HEK293 (cell line): Measurements from ENCODE around the gene MTHFD1.

Experiments used
- BCL11B ChIP-seq: fragments of 450-650 bp; formaldehyde crosslinking; IDR thresholded peaks from 2 replicates; pipeline ENCODE4 v1.5.1; 2016; ENCODE audit warnings: low read depth, missing biosample characterization, missing genetic modification characterization
- KLF16 ChIP-seq: fragments of 450-650 bp; formaldehyde crosslinking; IDR thresholded peaks from 2 replicates; pipeline ENCODE4 v1.5.1; 2017; ENCODE audit warnings: missing biosample characterization, missing genetic modification characterization
- MYNN ChIP-seq: fragments of 450-650 bp; formaldehyde crosslinking; IDR thresholded peaks from 2 replicates; pipeline ENCODE4 v1.5.1; 2016; ENCODE audit warnings: missing biosample characterization, missing genetic modification characterization, borderline replicate concordance
- PRDM1 ChIP-seq: fragments of 450-650 bp; formaldehyde crosslinking; IDR thresholded peaks from 2 replicates; pipeline ENCODE4; 2016; ENCODE audit warnings: missing biosample characterization, missing genetic modification characterization
- REPIN1 ChIP-seq: fragments of 450-650 bp; formaldehyde crosslinking; IDR thresholded peaks from 2 replicates; pipeline ENCODE4 v1.5.1; 2017; ENCODE audit warnings: missing biosample characterization, missing genetic modification characterization, low read depth
- SETDB1 ChIP-seq: IDR thresholded peaks from one replicate; pipeline ENCODE4 v1.6.1; 2017; ENCODE audit warnings: mild to moderate bottlenecking, low read length, moderate library complexity, mixed read lengths; ENCODE audit not compliant: insufficient read length
- SP2 ChIP-seq: fragments of 450-650 bp; formaldehyde crosslinking; IDR thresholded peaks from 2 replicates; pipeline ENCODE4 v1.5.1; 2016; ENCODE audit warnings: missing biosample characterization, missing genetic modification characterization
- SP3 ChIP-seq: fragments of 450-650 bp; formaldehyde crosslinking; IDR thresholded peaks from 2 replicates; pipeline ENCODE4 v1.5.1; 2016; ENCODE audit warnings: missing biosample characterization, missing genetic modification characterization
- TRIM28 ChIP-seq: IDR thresholded peaks from 2 replicates; pipeline ENCODE4 v1.6.1; 2011; ENCODE audit warnings: low read length, control low read depth, borderline replicate concordance
- YY2 ChIP-seq: fragments of 450-650 bp; formaldehyde crosslinking; IDR thresholded peaks from 2 replicates; pipeline ENCODE4 v1.5.1; 2016; ENCODE audit warnings: missing biosample characterization, missing genetic modification characterization
- ZBTB1 ChIP-seq: fragments of 450-650 bp; formaldehyde crosslinking; IDR thresholded peaks from 2 replicates; pipeline ENCODE4 v1.5.1; 2016; ENCODE audit warnings: missing biosample characterization, missing genetic modification characterization
- ZBTB49 ChIP-seq: fragments of 450-650 bp; formaldehyde crosslinking; IDR thresholded peaks from 2 replicates; pipeline ENCODE4 v1.5.1; 2016; ENCODE audit warnings: missing biosample characterization, missing genetic modification characterization, low read depth
- ZEB2 ChIP-seq: fragments of 450-650 bp; formaldehyde crosslinking; IDR thresholded peaks from 2 replicates; pipeline ENCODE4 v1.5.1; 2016; ENCODE audit warnings: missing biosample characterization, missing genetic modification characterization
- ZFHX2 ChIP-seq: fragments of 450-650 bp; formaldehyde crosslinking; conservative IDR thresholded peaks from 2 replicates; pipeline ENCODE4 v1.5.1; 2016; ENCODE audit warnings: missing biosample characterization, missing genetic modification characterization
- ZNF132 ChIP-seq: fragments of 450-650 bp; formaldehyde crosslinking; IDR thresholded peaks from 2 replicates; pipeline ENCODE4 v1.5.1; 2017; ENCODE audit warnings: missing biosample characterization, missing genetic modification characterization, borderline replicate concordance
- ZNF138 ChIP-seq: fragments of 450-650 bp; formaldehyde crosslinking; IDR thresholded peaks from 2 replicates; pipeline ENCODE4 v1.5.1; 2016; ENCODE audit warnings: missing biosample characterization, missing genetic modification characterization, borderline replicate concordance
- ZNF184 ChIP-seq: fragments of 450-650 bp; IDR thresholded peaks from 2 replicates; pipeline ENCODE4 v1.5.1; 2018; ENCODE audit warnings: missing biosample characterization, mild to moderate bottlenecking, missing genetic modification characterization
- ZNF211 ChIP-seq: fragments of 450-650 bp; formaldehyde crosslinking; IDR thresholded peaks from 2 replicates; pipeline ENCODE4 v1.5.1; 2016; ENCODE audit warnings: low read depth, missing biosample characterization, missing genetic modification characterization
- ZNF248 ChIP-seq: fragments of 450-650 bp; formaldehyde crosslinking; IDR thresholded peaks from 2 replicates; pipeline ENCODE4 v1.5.1; 2017; ENCODE audit warnings: missing biosample characterization, missing genetic modification characterization
- ZNF366 ChIP-seq: fragments of 450-650 bp; formaldehyde crosslinking; conservative IDR thresholded peaks from 2 replicates; pipeline ENCODE4 v1.5.1; 2016; ENCODE audit warnings: missing biosample characterization, missing genetic modification characterization
- ZNF37A ChIP-seq: fragments of 450-650 bp; IDR thresholded peaks from 2 replicates; pipeline ENCODE4 v1.5.1; 2018; ENCODE audit warnings: missing biosample characterization, missing genetic modification characterization
- ZNF391 ChIP-seq: fragments of 450-650 bp; formaldehyde crosslinking; IDR thresholded peaks from 2 replicates; pipeline ENCODE4 v1.5.1; 2016; ENCODE audit warnings: low read depth, missing biosample characterization, missing genetic modification characterization, borderline replicate concordance
- ZNF426 ChIP-seq: fragments of 450-650 bp; formaldehyde crosslinking; IDR thresholded peaks from 2 replicates; pipeline ENCODE4 v1.5.1; 2017; ENCODE audit warnings: missing biosample characterization, missing genetic modification characterization, mild to moderate bottlenecking, inconsistent platforms, moderate library complexity
- ZNF48 ChIP-seq: fragments of 450-650 bp; formaldehyde crosslinking; IDR thresholded peaks from 2 replicates; pipeline ENCODE4 v1.5.1; 2016; ENCODE audit warnings: missing biosample characterization, missing genetic modification characterization
- ZNF530 ChIP-seq: fragments of 450-650 bp; formaldehyde crosslinking; IDR thresholded peaks from 2 replicates; pipeline ENCODE4 v1.5.1; 2016; ENCODE audit warnings: low read depth, missing biosample characterization, missing genetic modification characterization
- ZNF544 ChIP-seq: fragments of 450-650 bp; formaldehyde crosslinking; IDR thresholded peaks from 2 replicates; pipeline ENCODE4 v1.5.0; 2017; ENCODE audit warnings: missing biosample characterization, missing genetic modification characterization
- ZNF571 ChIP-seq: fragments of 450-650 bp; formaldehyde crosslinking; IDR thresholded peaks from 2 replicates; pipeline ENCODE4 v1.5.0; 2017; ENCODE audit warnings: missing biosample characterization, missing genetic modification characterization
- ZNF596 ChIP-seq: fragments of 450-650 bp; IDR thresholded peaks from 2 replicates; pipeline ENCODE4 v1.5.0; 2018; ENCODE audit warnings: missing biosample characterization, mild to moderate bottlenecking, missing genetic modification characterization, moderate library complexity
- ZNF623 ChIP-seq: fragments of 450-650 bp; formaldehyde crosslinking; IDR thresholded peaks from 2 replicates; pipeline ENCODE4 v1.5.1; 2016; ENCODE audit warnings: missing biosample characterization, missing genetic modification characterization
- ZNF629 ChIP-seq: fragments of 450-650 bp; formaldehyde crosslinking; IDR thresholded peaks from 2 replicates; pipeline ENCODE4 v1.5.1; 2017; ENCODE audit warnings: missing biosample characterization, missing genetic modification characterization
- ZNF658 ChIP-seq: fragments of 450-650 bp; formaldehyde crosslinking; IDR thresholded peaks from 2 replicates; pipeline ENCODE4; 2016; ENCODE audit warnings: missing biosample characterization, missing genetic modification characterization
- ZSCAN4 ChIP-seq: fragments of 450-650 bp; formaldehyde crosslinking; IDR thresholded peaks from 2 replicates; pipeline ENCODE4 v1.5.1; 2017; ENCODE audit warnings: missing biosample characterization, missing genetic modification characterization
- ZXDB ChIP-seq: fragments of 450-650 bp; formaldehyde crosslinking; IDR thresholded peaks from 2 replicates; pipeline ENCODE4 v1.5.1; 2016; ENCODE audit warnings: missing biosample characterization, missing genetic modification characterization
- TF ChIP-seq, protein P1 (sequence below): fragments of 450-650 bp; formaldehyde crosslinking; optimal IDR thresholded peaks from 2 replicates; pipeline ENCODE3; 2016; ENCODE audit warnings: missing biosample characterization, mild to moderate bottlenecking, missing genetic modification characterization
- TF ChIP-seq, protein P2 (sequence below): fragments of 450-650 bp; formaldehyde crosslinking; IDR thresholded peaks from 2 replicates; pipeline ENCODE4 v1.5.1; 2017; ENCODE audit warnings: missing biosample characterization, missing genetic modification characterization

Gene MTHFD1

DNA sequence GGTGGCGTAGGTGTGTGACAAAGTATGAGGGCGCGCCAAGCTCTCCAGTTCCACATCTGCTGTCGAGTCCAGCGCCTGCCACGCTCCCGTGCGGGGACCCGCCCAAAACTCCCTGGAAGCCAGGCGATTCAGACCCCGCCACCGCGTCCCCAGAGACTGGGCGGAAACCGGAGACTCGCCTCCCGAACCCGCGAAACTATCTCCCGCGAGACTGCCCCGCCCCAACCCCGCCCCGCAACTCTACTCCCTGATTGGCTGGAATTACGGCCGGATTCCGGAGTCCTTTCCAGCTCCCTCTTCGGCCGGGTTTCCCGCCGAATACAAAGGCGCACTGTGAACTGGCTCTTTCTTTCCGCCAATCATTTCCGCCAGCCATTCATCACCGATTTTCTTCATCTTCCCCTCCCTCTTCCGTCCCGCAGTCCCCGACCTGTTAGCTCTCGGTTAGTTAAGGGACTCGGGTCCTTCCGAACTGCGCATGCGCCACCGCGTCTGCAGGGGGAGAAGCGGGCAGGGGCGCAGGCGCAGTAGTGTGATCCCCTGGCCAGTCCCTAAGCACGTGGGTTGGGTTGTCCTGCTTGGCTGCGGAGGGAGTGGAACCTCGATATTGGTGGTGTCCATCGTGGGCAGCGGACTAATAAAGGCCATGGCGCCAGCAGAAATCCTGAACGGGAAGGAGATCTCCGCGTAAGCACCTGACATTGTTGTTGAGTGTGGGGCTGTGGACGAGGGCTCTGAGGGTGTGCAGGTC, at the start of gene MTHFD1 (continued):
- no peak for TF ChIP-seq ZNF623
- no peak for TF ChIP-seq ZNF48 (tag by site-specific recombination)
- no peak for TF ChIP-seq ZNF391 (tag by site-specific recombination)
- TF ChIP-seq PRDM1 (tag by site-specific recombination): no peak
- TF ChIP-seq ZNF530 (tag by site-specific recombination): no peak
- no peak for TF ChIP-seq ZNF37A
- TF ChIP-seq ZNF426 (tag by site-specific recombination): no peak
- TF ChIP-seq ZBTB49 (tag by site-specific recombination): no peak
- TF ChIP-seq, protein P1, sequence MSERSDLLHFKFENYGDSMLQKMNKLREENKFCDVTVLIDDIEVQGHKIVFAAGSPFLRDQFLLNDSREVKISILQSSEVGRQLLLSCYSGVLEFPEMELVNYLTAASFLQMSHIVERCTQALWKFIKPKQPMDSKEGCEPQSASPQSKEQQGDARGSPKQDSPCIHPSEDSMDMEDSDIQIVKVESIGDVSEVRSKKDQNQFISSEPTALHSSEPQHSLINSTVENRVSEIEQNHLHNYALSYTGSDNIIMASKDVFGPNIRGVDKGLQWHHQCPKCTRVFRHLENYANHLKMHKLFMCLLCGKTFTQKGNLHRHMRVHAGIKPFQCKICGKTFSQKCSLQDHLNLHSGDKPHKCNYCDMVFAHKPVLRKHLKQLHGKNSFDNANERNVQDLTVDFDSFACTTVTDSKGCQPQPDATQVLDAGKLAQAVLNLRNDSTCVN (tag by site-specific recombination): peak; percentile 88
- no peak for TF ChIP-seq ZSCAN4 (tag by site-specific recombination)
- TF ChIP-seq TRIM28: no peak
- no peak for TF ChIP-seq ZNF544 (tag by site-specific recombination)
- peak; percentile 37; the same call in 1 of the 2 replicates for TF ChIP-seq BCL11B (tag by site-specific recombination)
- peak; percentile 94 for TF ChIP-seq SP2 (tag by site-specific recombination)
- TF ChIP-seq ZNF571 (tag by site-specific recombination): no peak
- TF ChIP-seq SETDB1: peak; percentile 25
- TF ChIP-seq REPIN1 (tag by site-specific recombination): no peak
- no peak for TF ChIP-seq ZNF248 (tag by site-specific recombination)
- TF ChIP-seq SP3 (tag by site-specific recombination): peak; percentile 91
- no peak for TF ChIP-seq MYNN (tag by site-specific recombination)
- no peak for TF ChIP-seq YY2
- no peak for TF ChIP-seq ZNF184 (tag by site-specific recombination)
- peak; percentile 91 for TF ChIP-seq ZXDB (tag by site-specific recombination)
- no peak for TF ChIP-seq ZNF138 (tag by site-specific recombination)
- TF ChIP-seq ZEB2: peak; percentile 71
- TF ChIP-seq ZNF658 (tag by site-specific recombination): no peak
- TF ChIP-seq ZNF629: peak; percentile 50
- TF ChIP-seq, protein P2, sequence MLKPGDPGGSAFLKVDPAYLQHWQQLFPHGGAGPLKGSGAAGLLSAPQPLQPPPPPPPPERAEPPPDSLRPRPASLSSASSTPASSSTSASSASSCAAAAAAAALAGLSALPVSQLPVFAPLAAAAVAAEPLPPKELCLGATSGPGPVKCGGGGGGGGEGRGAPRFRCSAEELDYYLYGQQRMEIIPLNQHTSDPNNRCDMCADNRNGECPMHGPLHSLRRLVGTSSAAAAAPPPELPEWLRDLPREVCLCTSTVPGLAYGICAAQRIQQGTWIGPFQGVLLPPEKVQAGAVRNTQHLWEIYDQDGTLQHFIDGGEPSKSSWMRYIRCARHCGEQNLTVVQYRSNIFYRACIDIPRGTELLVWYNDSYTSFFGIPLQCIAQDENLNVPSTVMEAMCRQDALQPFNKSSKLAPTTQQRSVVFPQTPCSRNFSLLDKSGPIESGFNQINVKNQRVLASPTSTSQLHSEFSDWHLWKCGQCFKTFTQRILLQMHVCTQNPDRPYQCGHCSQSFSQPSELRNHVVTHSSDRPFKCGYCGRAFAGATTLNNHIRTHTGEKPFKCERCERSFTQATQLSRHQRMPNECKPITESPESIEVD (tag by site-specific recombination): no peak
- TF ChIP-seq ZNF211 (tag by site-specific recombination): no peak
- TF ChIP-seq ZNF596 (tag by site-specific recombination): no peak
- TF ChIP-seq KLF16 (tag by site-specific recombination): peak; percentile 85
- peak; percentile 56 for TF ChIP-seq ZFHX2 (tag by site-specific recombination)
- TF ChIP-seq ZBTB1 (tag by site-specific recombination): no peak
- peak; percentile 94 for TF ChIP-seq ZNF366
- no peak for TF ChIP-seq ZNF132
